B cell (primary cell): ENCODE results near the gene SLC33A1. TPM values are rescaled to one million over a fixed set of nuclear protein-coding genes. Genes with fewer than 3 reads are reported as not detected.

Source experiments
- ATAC-seq: fragments of 200-7000 bp; cut with Tn5 transposase; one replicate; pipeline ENCODE4 v1.10.0; 2021; ENCODE audit warnings: low read depth, mild to moderate bottlenecking, moderate number of reproducible peaks, moderate library complexity
- CTCF ChIA-PET: fragments of 350-600 bp; sonication (Branson Sonifier 250); formaldehyde crosslinking; loops from one replicate; lab custom pipeline; 2021; ENCODE audit warnings: antibody characterized with exemption, inconsistent platforms; lab: Charles Lee
- POLR2A ChIA-PET: fragments of 350-600 bp; sonication (Branson Sonifier 250); formaldehyde crosslinking; loops from one replicate; lab custom pipeline; 2021; ENCODE audit warnings: antibody characterized with exemption; lab: Charles Lee
- DNase-seq: peaks from one replicate; pipeline ENCODE4 v3.0.0; 2013
- H2AFZ ChIP-seq: 2 replicates; pipeline ENCODE4 v1.6.1; 2012; ENCODE audit warnings: mild to moderate bottlenecking, low read depth, low read length; ENCODE audit not compliant: insufficient read depth, poor library complexity, severe bottlenecking
- H3K27ac ChIP-seq, 2 donors: 1 replicate in 1 of 2; 2 replicates in 1 of 2; pipeline ENCODE4 v1.5.1; 2012 to 2013; ENCODE audit warnings: low read length in 2 of 2, mild to moderate bottlenecking in 2 of 2, moderate library complexity in 1 of 2
- H3K27me3 ChIP-seq, 4 experiments: fragments of 200-600 bp in 1 of 4; sonication (generic) in 1 of 4; replicated peaks in 1 of 4; 1 replicate in 2 of 4; 2 replicates in 2 of 4; pipeline versions ENCODE4 v1.6.1 to v1.7.0; 2013 to 2016; ENCODE audit warnings: low read length in 3 of 4, mild to moderate bottlenecking in 2 of 4, mixed read lengths in 1 of 4, moderate library complexity in 1 of 4; ENCODE audit not compliant: insufficient read depth in 4 of 4, control insufficient read depth in 3 of 4; ENCODE audit errors: control extremely low read depth in 1 of 4
- H3K36me3 ChIP-seq, 2 experiments: replicated peaks in 1 of 2; 1 replicate in 1 of 2; 2 replicates in 1 of 2; pipeline versions ENCODE4 v1.6.1 to v1.7.1; 2013; ENCODE audit warnings: low read length in 1 of 2; ENCODE audit not compliant: insufficient read depth in 2 of 2, control insufficient read depth in 1 of 2; ENCODE audit errors: control extremely low read depth in 1 of 2, extremely low read depth in 1 of 2
- H3K4me1 ChIP-seq, 2 donors: fragments of 200-600 bp in 1 of 2; sonication (generic) in 1 of 2; 1 replicate in 1 of 2; 2 replicates in 1 of 2; pipeline versions ENCODE4 v1.5.1 to v1.6.1; 2013 to 2017; ENCODE audit warnings: low read length in 2 of 2; ENCODE audit not compliant: control insufficient read depth in 2 of 2, insufficient read depth in 2 of 2
- H3K4me2 ChIP-seq: replicated peaks from 2 replicates; pipeline ENCODE3; 2012; ENCODE audit warnings: mild to moderate bottlenecking, low read depth, low read length; ENCODE audit not compliant: poor library complexity, severe bottlenecking
- H3K4me3 ChIP-seq, 5 experiments: fragments of 200-600 bp in 1 of 5; sonication (generic) in 1 of 5; 1 replicate in 3 of 5; 2 replicates in 2 of 5; pipeline versions ENCODE4 v1.5.1 to v1.7.0; 2011 to 2016; ENCODE audit warnings: low read length in 4 of 5, mild to moderate bottlenecking in 4 of 5, low read depth in 2 of 5, control low read depth in 1 of 5, moderate library complexity in 1 of 5; ENCODE audit not compliant: insufficient read depth in 1 of 5; ENCODE audit errors: control extremely low read depth in 1 of 5, extremely low read depth in 1 of 5
- H3K79me2 ChIP-seq: fragments of 200-600 bp; sonication (generic); one replicate; pipeline ENCODE4 v1.6.0; 2016; ENCODE audit warnings: low read length; ENCODE audit not compliant: control insufficient read depth, insufficient read depth
- H3K9ac ChIP-seq: fragments of 200-600 bp; sonication (generic); 2 replicates; pipeline ENCODE4 v1.6.1; 2017; ENCODE audit warnings: mild to moderate bottlenecking, low read length, moderate library complexity
- H3K9me3 ChIP-seq, 3 donors: one replicate each; pipeline versions ENCODE4 v1.6.1 to v1.7.1; 2013; ENCODE audit warnings: low read length in 2 of 3; ENCODE audit not compliant: control insufficient read depth in 2 of 3, insufficient read depth in 1 of 3; ENCODE audit errors: control extremely low read depth in 1 of 3
- H4K20me1 ChIP-seq: 2 replicates; pipeline ENCODE4 v1.6.0; 2012; ENCODE audit warnings: mild to moderate bottlenecking, low read length; ENCODE audit not compliant: insufficient read depth, control insufficient read depth, poor library complexity, severe bottlenecking
- H3K27ac Mint-ChIP-seq: one replicate; pipeline ENCODE4 v1.8.0; 2021; ENCODE audit warnings: mixed read lengths
- H3K27me3 Mint-ChIP-seq: one replicate; pipeline ENCODE4 v1.8.0; 2021; ENCODE audit warnings: mixed read lengths
- H3K4me1 Mint-ChIP-seq: one replicate; pipeline ENCODE4 v1.8.0; 2021; ENCODE audit warnings: mixed read lengths
- H3K4me3 Mint-ChIP-seq: one replicate; pipeline ENCODE4 v1.8.0; 2021; ENCODE audit warnings: mixed read lengths
- H3K9me3 Mint-ChIP-seq: one replicate; pipeline ENCODE4 v1.8.0; 2022; ENCODE audit warnings: mixed read lengths; ENCODE audit not compliant: insufficient read depth
- EZH2 ChIP-seq: IDR thresholded peaks from 2 replicates; pipeline ENCODE4 v1.6.1; 2012; ENCODE audit warnings: borderline replicate concordance, low read depth, mild to moderate bottlenecking, moderate library complexity, low read length; ENCODE audit not compliant: insufficient read depth, poor library complexity, severe bottlenecking
- WGBS: methylation state at CpG from one replicate; pipeline ENCODE4 v1.1.5; 2013; ENCODE audit warnings: missing lambda C conversion rate; ENCODE audit not compliant: insufficient coverage; 5-methylcytosine and 5-hydroxymethylcytosine counted together
- intact Hi-C: fragments of 100-400 bp; cut with micrococcal nuclease; formaldehyde crosslinking; loops from one replicate; pipeline ENCODE4 v1.10.0; 2022
- polyA plus RNA-seq: library from polyadenylated mRNA; depleted of rRNA; stranded (reverse); fragments of >200 nt; gene quantifications from 2 replicates; pipeline ENCODE4 v1.2.3, GENCODE V29; 2012
- total RNA-seq, 2 donors: library from RNA; stranded (reverse); fragments of 120-200 nt in 1 of 2; gene quantifications; 1 replicate in 1 of 2; 2 replicates in 1 of 2; pipeline versions ENCODE4 v1.2.3 to v1.2.4, GENCODE V29; 2013 to 2022
- TF ChIP-seq, protein P1 (sequence below): fragments of 200-600 bp; IDR thresholded peaks from one replicate; pipeline ENCODE4 v1.8.0; 2022; ENCODE audit warnings: antibody characterized with exemption, mild to moderate bottlenecking

The SLC33A1 gene
- total and polyA plus RNA-seq, 2 donors (not counting 1 experiment from before 2014, with no cell fraction given) = 15.0 to 29.4 TPM

- Mint-ChIP-seq H3K27me3 (no peaks in the 10 kb centered on the region), H3K4me1 (peaks cover 40% of the 10 kb centered on the region), H3K4me3 (no peak overlapping the region), H3K27ac (no peak overlapping the region), H3K9me3 (no peaks in the 10 kb centered on the region)
- DNase-seq = no peak
- Histone ChIP-seq H2AFZ (no peak overlapping the region), H3K4me2 (no peak overlapping the region), H3K9ac (no peak overlapping the region), H3K27me3 (no peaks in the 10 kb centered on the region), H3K36me3 (no peaks in the 10 kb centered on the region), H3K79me2 (peaks cover 95% of the 10 kb centered on the region), H3K9me3 (no peaks in the 10 kb centered on the region), H3K4me1 (peaks cover 9 to 12% of the 10 kb centered on the region in 2 donors), H4K20me1 (peaks cover 32% of the 10 kb centered on the region), H3K27ac (no peak overlapping the region), H3K4me3 (no peak overlapping the region)
- ChIA-PET POLR2A (no interaction called here), CTCF (no interaction called here)
- WGBS = no CpG with 5 or more reads among the region's 3 CpGs
- intact Hi-C loops = no loop called here
- no peak for ATAC-seq
- TF ChIP-seq, protein P1, sequence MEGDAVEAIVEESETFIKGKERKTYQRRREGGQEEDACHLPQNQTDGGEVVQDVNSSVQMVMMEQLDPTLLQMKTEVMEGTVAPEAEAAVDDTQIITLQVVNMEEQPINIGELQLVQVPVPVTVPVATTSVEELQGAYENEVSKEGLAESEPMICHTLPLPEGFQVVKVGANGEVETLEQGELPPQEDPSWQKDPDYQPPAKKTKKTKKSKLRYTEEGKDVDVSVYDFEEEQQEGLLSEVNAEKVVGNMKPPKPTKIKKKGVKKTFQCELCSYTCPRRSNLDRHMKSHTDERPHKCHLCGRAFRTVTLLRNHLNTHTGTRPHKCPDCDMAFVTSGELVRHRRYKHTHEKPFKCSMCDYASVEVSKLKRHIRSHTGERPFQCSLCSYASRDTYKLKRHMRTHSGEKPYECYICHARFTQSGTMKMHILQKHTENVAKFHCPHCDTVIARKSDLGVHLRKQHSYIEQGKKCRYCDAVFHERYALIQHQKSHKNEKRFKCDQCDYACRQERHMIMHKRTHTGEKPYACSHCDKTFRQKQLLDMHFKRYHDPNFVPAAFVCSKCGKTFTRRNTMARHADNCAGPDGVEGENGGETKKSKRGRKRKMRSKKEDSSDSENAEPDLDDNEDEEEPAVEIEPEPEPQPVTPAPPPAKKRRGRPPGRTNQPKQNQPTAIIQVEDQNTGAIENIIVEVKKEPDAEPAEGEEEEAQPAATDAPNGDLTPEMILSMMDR = no peak
- no peak for TF ChIP-seq EZH2
Observed at GRCh38 chr3:155876037-155876436, 21.8 kb upstream of the SLC33A1 start.

- ATAC-seq (no peak), DNase-seq (no peak)
- intact Hi-C loops = loop anchor here (5.0 kb wide), 3 partner anchors 126 to 1284 kb away; partner anchors contain the start of genes PLCH1 and SSR3
- WGBS = 60% methylated on average over 3 of the region's 8 CpGs
- Histone ChIP-seq H3K36me3 (no peaks in the 10 kb centered on the region), H3K4me3 (no peak overlapping the region), H3K27ac (no peak overlapping the region), H3K79me2 (peaks cover 71% of the 10 kb centered on the region), H2AFZ (no peak overlapping the region), H3K4me1 (peaks cover 14 to 19% of the 10 kb centered on the region in 2 donors), H4K20me1 (peaks cover 29% of the 10 kb centered on the region), H3K4me2 (no peak overlapping the region), H3K9me3 (no peaks in the 10 kb centered on the region), H3K27me3 (no peaks in the 10 kb centered on the region), H3K9ac (no peak overlapping the region)
- peaks cover 32% of the 10 kb centered on the region for H3K4me1 Mint-ChIP-seq
- ChIA-PET CTCF (interaction anchor here (0.6 to 1.4 kb wide), 5 partner anchors 9 to 940 kb away, joined by 3 to 4 read pairs (median 4); partner anchors contain the start of gene C3orf33), POLR2A (interaction anchor here (0.5 kb wide), 1 partner anchor 684 kb away, joined by 4 read pairs; no protein-coding TSS in a partner anchor)
- no peak overlapping the region for H3K4me3 Mint-ChIP-seq
- no peak for TF ChIP-seq EZH2
- TF ChIP-seq, protein P1 = no peak
- no peaks in the 10 kb centered on the region for H3K9me3 Mint-ChIP-seq
- H3K27ac Mint-ChIP-seq = no peak overlapping the region
- no peaks in the 10 kb centered on the region for H3K27me3 Mint-ChIP-seq
Observed at GRCh38 chr3:155872904-155873646, 18.8 kb upstream of the SLC33A1 start.
